ENCODE data around the gene CNP. TPM values are rescaled to one million over a fixed set of nuclear protein-coding genes. Genes with fewer than 3 reads are reported as not detected.
"Not testable (repeated sequence)": the region's sequence is repeated elsewhere in the genome, so short reads cannot be mapped to it uniquely, and the experiment has no call there.

Gene CNP
- total and polyA plus RNA-seq, 10 of the 15 experiments (the other 5 are each of a cell fraction or from before 2014, with no cell fraction given) = 1.8 to 60.7 (median 31.4) TPM

DNA sequence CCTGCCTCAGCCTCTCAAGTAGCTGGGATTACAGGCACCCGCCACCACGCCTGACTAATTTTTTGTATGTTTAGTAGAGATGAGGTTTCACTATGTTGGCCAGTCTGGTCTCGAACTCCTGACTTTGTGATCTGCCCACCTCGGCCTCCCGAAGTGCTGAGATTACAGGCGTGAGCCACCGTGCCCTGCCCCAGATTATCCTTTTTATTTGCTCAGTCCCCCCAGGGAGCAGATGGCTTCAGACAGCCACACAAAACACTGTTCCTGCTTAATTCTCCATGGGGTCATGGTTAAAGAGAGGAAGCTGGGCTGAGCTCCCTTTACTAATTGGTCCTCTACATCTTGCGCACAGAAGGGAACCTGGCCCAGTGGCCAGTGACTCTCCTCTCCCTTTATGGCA, 54.2 kb downstream of the CNP start:
- FAIRE-seq; ATAC-seq; H3K27me3 ChIP-seq (replicated peaks in 1 of 2; ENCODE audit: control insufficient read depth in 2 of 2, insufficient read depth in 2 of 2, low read length in 1 of 2); H4K20me1 ChIP-seq (ENCODE audit: control insufficient read depth, insufficient read depth); DNase-seq (ENCODE audit: low read depth, low spot score); intact Hi-C loops (cut with micrococcal nuclease; ENCODE audit: unreplicated experiment); H2AFZ ChIP-seq (ENCODE audit: control insufficient read depth, low read depth, low read length); H3K9me3 ChIP-seq (replicated peaks; ENCODE audit: control insufficient read depth, insufficient read depth, low read length); BruUV-seq (replicated peaks): not testable (repeated sequence)
- Histone ChIP-seq H3K4me1 (ENCODE audit: control insufficient read depth, insufficient read depth, low read length) (peaks cover 27% of the 10 kb centered on the region), H3K4me3 (peak overlapping the region; percentile 88), H3K4me2 (ENCODE audit: control insufficient read depth, insufficient read depth) (peak overlapping the region; percentile 36), H3K36me3 (ENCODE audit: control insufficient read depth in 2 of 2, insufficient read depth in 2 of 2, low read length in 1 of 2) (peaks cover 0 to 13% of the 10 kb centered on the region in 2 experiments; a peak in 2 of 4 replicates), H3K27ac (ENCODE audit: control insufficient read depth, insufficient read depth) (peak overlapping the region; percentile 76), H3K9ac (ENCODE audit: control insufficient read depth, insufficient read depth, low read length) (peak overlapping the region; percentile 95), H3K79me2 (ENCODE audit: control insufficient read depth, insufficient read depth, low read length) (peaks cover 34% of the 10 kb centered on the region)
- ChIA-PET CTCF (interaction anchor here (0.6 to 10.1 kb wide), 16 partner anchors 9 to 187 kb away, joined by 3 to 85 read pairs (median 5); partner anchors contain the start of genes CNP and KCNH4), POLR2A (interaction anchor here (0.6 to 1.1 kb wide), 4 partner anchors 55 to 1164 kb away, joined by 3 to 8 read pairs (median 3); no protein-coding TSS in a partner anchor), SMC1A (ENCODE audit: uncharacterized antibody, unreplicated experiment) (interaction anchor here (0.5 to 1.4 kb wide), 7 partner anchors 29 to 160 kb away, joined by 3 to 6 read pairs (median 4); partner anchors contain the start of genes CNP and KCNH4), RAD21 (ENCODE audit: unreplicated experiment) (interaction anchor here (0.7 to 6.6 kb wide), 3 partner anchors 55 to 95 kb away, joined by 3 to 53 read pairs (median 5); partner anchors contain the start of gene CNP)
- TF ChIP-seq, protein P1, sequence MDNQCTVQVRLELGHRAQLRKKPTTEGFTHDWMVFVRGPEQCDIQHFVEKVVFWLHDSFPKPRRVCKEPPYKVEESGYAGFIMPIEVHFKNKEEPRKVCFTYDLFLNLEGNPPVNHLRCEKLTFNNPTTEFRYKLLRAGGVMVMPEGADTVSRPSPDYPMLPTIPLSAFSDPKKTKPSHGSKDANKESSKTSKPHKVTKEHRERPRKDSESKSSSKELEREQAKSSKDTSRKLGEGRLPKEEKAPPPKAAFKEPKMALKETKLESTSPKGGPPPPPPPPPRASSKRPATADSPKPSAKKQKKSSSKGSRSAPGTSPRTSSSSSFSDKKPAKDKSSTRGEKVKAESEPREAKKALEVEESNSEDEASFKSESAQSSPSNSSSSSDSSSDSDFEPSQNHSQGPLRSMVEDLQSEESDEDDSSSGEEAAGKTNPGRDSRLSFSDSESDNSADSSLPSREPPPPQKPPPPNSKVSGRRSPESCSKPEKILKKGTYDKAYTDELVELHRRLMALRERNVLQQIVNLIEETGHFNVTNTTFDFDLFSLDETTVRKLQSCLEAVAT (IDR thresholded peaks at IDR 0.05) = 0 out of 2 replicates have a peak, but pooled peaks have one; percentile 35
- in situ Hi-C loops (cut with MboI) = loop anchor here (5.0 to 25.0 kb wide), 2 partner anchors 91 to 1191 kb away; partner anchors contain the start of genes DHX58 and TMEM106A
- 74% methylated on average over 8 of the region's 8 CpGs for WGBS (ENCODE audit: insufficient coverage, insufficient replicate concordance, low lambda C conversion rate, missing lambda C conversion rate)
